ENCODE data around the gene SEPTIN7. TPM values are rescaled to one million over a fixed set of nuclear protein-coding genes. Genes with fewer than 3 reads are reported as not detected.

The SEPTIN7 gene
- total and polyA plus RNA-seq, 2 of the 4 experiments (the other 2 are of a cell fraction): 150 to 239 TPM

GRCh38 chr7:35801392-35802101 lies 690 bp downstream of the SEPTIN7 start:
- no TSS peak for BruUV-seq (replicated peaks)
- Histone ChIP-seq H2AK5ac (ENCODE audit: low read depth, low read length) (peak overlapping the region; percentile 38), H2AK9ac (replicated peaks; ENCODE audit: low read depth, low read length, poor library complexity) (peak overlapping the region; percentile 97), H3K23ac (ENCODE audit: low read depth, low read length) (peak overlapping the region; percentile 91; the same call in 1 of the 2 replicates), H3K14ac (replicated peaks; ENCODE audit: low read depth, low read length) (peak overlapping the region; percentile 43), H3K56ac (ENCODE audit: extremely low read depth, insufficient read depth, low read length) (peak overlapping the region; percentile 78), H3K4ac (ENCODE audit: low read depth, low read length) (peak overlapping the region; percentile 90), H3K27ac (ENCODE audit: insufficient read depth, low read length) (peak overlapping the region; percentile 97), H3K9ac (ENCODE audit: low read depth, low read length) (peak overlapping the region; percentile 76), H3K18ac (ENCODE audit: low read depth, low read length) (peak overlapping the region; percentile 53; the same call in 1 of the 2 replicates), H3K4me3 (ENCODE audit: insufficient read depth, low read depth, low read length) (peak overlapping the region; percentile 92), H3K27me3 (ENCODE audit: control insufficient read depth, insufficient read depth, low read length) (no peaks in the 10 kb centered on the region), H4K91ac (ENCODE audit: insufficient read depth, low read depth, low read length) (peak overlapping the region; percentile 79; the same call in 1 of the 2 replicates), H4K20me1 (ENCODE audit: insufficient read depth, low read length) (peaks cover 49% of the 10 kb centered on the region), H4K5ac (ENCODE audit: low read depth, low read length) (peak overlapping the region; percentile 32; the same call in 1 of the 2 replicates), H3K4me2 (ENCODE audit: low read depth, low read length) (peak overlapping the region; percentile 83), H3K4me1 (ENCODE audit: control insufficient read depth, insufficient read depth, low read length) (peaks cover 2% of the 10 kb centered on the region; the same call in 1 of the 2 replicates), H3K9me3 (ENCODE audit: control insufficient read depth, insufficient read depth, low read length) (no peaks in the 10 kb centered on the region), H3K9me1 (ENCODE audit: insufficient read depth, low read length) (peaks cover 3% of the 10 kb centered on the region; the same call in 1 of the 2 replicates), H2BK20ac (ENCODE audit: low read depth, low read length) (no peak overlapping the region), H2BK5ac (ENCODE audit: low read depth, low read length, poor library complexity, severe bottlenecking) (peak overlapping the region; percentile 89), H4K8ac (ENCODE audit: low read depth in 2 of 2, low read length in 2 of 2) (peak overlapping the region; percentile 12 to 87; a peak in 2 of 4 replicates), H2BK120ac (ENCODE audit: low read depth, low read length) (peak overlapping the region; percentile 60), H2AFZ (replicated peaks; ENCODE audit: low read length, poor library complexity) (peak overlapping the region; percentile 93), H2BK15ac (ENCODE audit: low read depth, low read length) (no peak overlapping the region), H3K79me1 (ENCODE audit: low read depth in 1 of 2, low read length in 2 of 2) (peaks cover 4 to 6% of the 10 kb centered on the region in 2 experiments; a peak in 2 of 4 replicates), H3K36me3 (ENCODE audit: control insufficient read depth, insufficient read depth, low read length) (no peaks in the 10 kb centered on the region)
- DNase-seq: peak; percentile 65
- CTCF ChIA-PET: interaction anchor here (0.7 to 2.8 kb wide), 6 partner anchors 52 to 110 kb away, joined by 3 to 11 read pairs (median 3); no protein-coding TSS in a partner anchor
- peak; percentile 24 for ATAC-seq (ENCODE audit: low read depth)
- in situ Hi-C loops (cut with MboI; ENCODE audit: low sequenced_read_pairs) (no loop called here), dilution Hi-C loops (cut with HindIII; ENCODE audit: low sequenced_read_pairs, unreplicated experiment) (no loop called here), intact Hi-C loops (cut with micrococcal nuclease) (loop anchor here (1.0 to 5.0 kb wide), 7 partner anchors 36 to 374 kb away; no protein-coding TSS in a partner anchor)
- no peak for TF ChIP-seq BHLHE40 (IDR thresholded peaks at IDR 0.05; ENCODE audit: low read depth, low read length)
- TF ChIP-seq MAFK (IDR thresholded peaks at IDR 0.05; ENCODE audit: low read depth, low read length): no peak
- TF ChIP-seq MAZ (IDR thresholded peaks at IDR 0.05; ENCODE audit: borderline replicate concordance, low read depth, low read length): no peak
- peak; percentile 44; the same call in 1 of the 2 replicates for TF ChIP-seq RAD21 (IDR thresholded peaks at IDR 0.05; ENCODE audit: low read length)
- TF ChIP-seq SMC3 (IDR thresholded peaks at IDR 0.05; ENCODE audit: low read depth, low read length): peak; percentile 22; the same call in 1 of the 2 replicates
- TF ChIP-seq CTCF (conservative IDR thresholded peaks at IDR 0.05; ENCODE audit: low read depth, low read length): peak; percentile 62
- no peak for TF ChIP-seq CEBPB (IDR thresholded peaks at IDR 0.05; ENCODE audit: low read depth, low read length)
- no peak for TF ChIP-seq FOS (IDR thresholded peaks at IDR 0.05; ENCODE audit: low read depth, low read length)
- no peak for TF ChIP-seq RCOR1 (IDR thresholded peaks at IDR 0.05; ENCODE audit: insufficient replicate concordance, low read length)
- TF ChIP-seq MXI1 (IDR thresholded peaks at IDR 0.05; ENCODE audit: borderline replicate concordance, low read depth, low read length): no peak
- no peak for TF ChIP-seq RFX5 (IDR thresholded peaks at IDR 0.05; ENCODE audit: low read depth, low read length)
- no peak for TF ChIP-seq POLR2A (IDR thresholded peaks at IDR 0.05; ENCODE audit: low read depth, low read length)
- WGBS, 2 experiments (ENCODE audit: extremely low coverage in 2 of 2, insufficient read length in 1 of 2): no CpG with 5 or more reads among the region's 70 CpGs
- POLR2A ChIA-PET (ENCODE audit: unreplicated experiment): interaction anchor here (0.8 to 1.8 kb wide), 4 partner anchors 49 to 557 kb away, joined by 4 to 9 read pairs (median 5); no protein-coding TSS in a partner anchor
